DND-41 (cell line): ENCODE measurements around the gene EIPR1.

Experiments used
- ATAC-seq: fragments of 200-7000 bp; cut with Tn5 transposase; 3 replicates; pipeline ENCODE4 v1.9.1; 2021; ENCODE audit warnings: low read depth; ENCODE audit not compliant: insufficient read depth
- DNase-seq: peaks from one replicate; pipeline ENCODE4 v3.0.0-alpha.2; 2020
- H2AFZ ChIP-seq: 2 replicates; pipeline ENCODE4 v1.6.0; 2012; ENCODE audit warnings: low read depth, low read length
- H3K27ac ChIP-seq: 2 replicates; pipeline ENCODE4 v1.5.1; 2012; ENCODE audit warnings: low read length, inconsistent platforms
- H3K27me3 ChIP-seq: fragments of 200-600 bp; sonication (generic); 2 replicates; pipeline ENCODE4 v1.6.0; 2012; ENCODE audit warnings: low read length, mild to moderate bottlenecking, inconsistent platforms; ENCODE audit not compliant: insufficient read depth, poor library complexity
- H3K36me3 ChIP-seq: 2 replicates; pipeline ENCODE4 v1.5.1; 2012; ENCODE audit warnings: low read length, inconsistent platforms; ENCODE audit not compliant: insufficient read depth
- H3K4me1 ChIP-seq: 2 replicates; pipeline ENCODE4 v1.5.1; 2012; ENCODE audit warnings: mild to moderate bottlenecking, low read length; ENCODE audit not compliant: insufficient read depth
- H3K4me2 ChIP-seq: 2 replicates; pipeline ENCODE4 v1.6.0; 2012; ENCODE audit warnings: mild to moderate bottlenecking, moderate library complexity, low read length, inconsistent platforms; ENCODE audit not compliant: insufficient read depth
- H3K4me3 ChIP-seq, 2 experiments: fragments of 200-600 bp in 1 of 2; shearing (Covaris generic) in 1 of 2; 2 replicates each; pipeline ENCODE4 v1.5.1; 2012 to 2016; ENCODE audit warnings: inconsistent platforms in 2 of 2, low read length in 2 of 2, mild to moderate bottlenecking in 2 of 2, low read depth in 1 of 2, moderate library complexity in 1 of 2
- H3K79me2 ChIP-seq: 2 replicates; pipeline ENCODE4 v1.6.0; 2012; ENCODE audit warnings: low read length, inconsistent platforms; ENCODE audit not compliant: insufficient read depth
- H3K9ac ChIP-seq: 2 replicates; pipeline ENCODE4 v1.6.0; 2012; ENCODE audit warnings: low read depth, mild to moderate bottlenecking, inconsistent platforms, low read length, moderate library complexity
- H3K9me3 ChIP-seq: 2 replicates; pipeline ENCODE4 v1.5.1; 2012; ENCODE audit warnings: low read length, moderate library complexity, mild to moderate bottlenecking, inconsistent platforms; ENCODE audit not compliant: insufficient read depth, severe bottlenecking
- H4K20me1 ChIP-seq: 2 replicates; pipeline ENCODE4 v1.6.0; 2012; ENCODE audit warnings: low read length; ENCODE audit not compliant: insufficient read depth
- EZH2 ChIP-seq: IDR thresholded peaks from 3 replicates; pipeline ENCODE4 v1.6.1; 2012; ENCODE audit warnings: borderline replicate concordance, low read depth, mild to moderate bottlenecking, moderate library complexity, low read length, inconsistent platforms; ENCODE audit not compliant: severe bottlenecking
- TF ChIP-seq, protein P1 (sequence below): IDR thresholded peaks from 2 replicates; pipeline ENCODE4 v1.5.1; 2012; ENCODE audit warnings: borderline replicate concordance, low read length, moderate library complexity, mild to moderate bottlenecking; ENCODE audit not compliant: poor library complexity, severe bottlenecking; ENCODE audit errors: extremely low read depth

EIPR1 gene

DNA sequence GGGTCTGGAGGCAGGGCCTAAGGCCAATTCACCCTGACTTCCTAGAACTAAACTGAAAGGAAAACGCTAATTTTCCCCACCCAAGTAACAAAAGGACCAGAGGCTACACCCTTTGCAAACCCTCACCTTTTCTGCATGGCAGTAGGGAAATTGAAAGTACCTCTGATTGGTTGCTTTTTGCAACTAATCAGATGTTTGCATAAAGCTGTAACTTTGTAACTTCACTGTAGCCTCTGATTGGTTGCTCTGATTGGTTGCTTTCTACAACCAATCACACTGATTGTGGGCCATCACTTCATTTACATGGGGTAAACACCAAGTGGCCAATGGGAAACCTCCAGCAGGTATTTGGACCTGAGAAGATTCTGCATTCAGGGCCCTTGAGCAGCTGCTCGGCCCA, 20.8 kb downstream of the EIPR1 start:
- Histone ChIP-seq H3K27ac (no peak overlapping the region), H3K9me3 (no peaks in the 10 kb centered on the region), H4K20me1 (no peaks in the 10 kb centered on the region), H3K27me3 (no peaks in the 10 kb centered on the region), H3K79me2 (no peaks in the 10 kb centered on the region), H3K4me3 (no peak overlapping the region), H2AFZ (no peak overlapping the region), H3K4me2 (no peak overlapping the region), H3K4me1 (no peaks in the 10 kb centered on the region), H3K36me3 (no peaks in the 10 kb centered on the region), H3K9ac (no peak overlapping the region)
- TF ChIP-seq EZH2: no peak
- TF ChIP-seq, protein P1, sequence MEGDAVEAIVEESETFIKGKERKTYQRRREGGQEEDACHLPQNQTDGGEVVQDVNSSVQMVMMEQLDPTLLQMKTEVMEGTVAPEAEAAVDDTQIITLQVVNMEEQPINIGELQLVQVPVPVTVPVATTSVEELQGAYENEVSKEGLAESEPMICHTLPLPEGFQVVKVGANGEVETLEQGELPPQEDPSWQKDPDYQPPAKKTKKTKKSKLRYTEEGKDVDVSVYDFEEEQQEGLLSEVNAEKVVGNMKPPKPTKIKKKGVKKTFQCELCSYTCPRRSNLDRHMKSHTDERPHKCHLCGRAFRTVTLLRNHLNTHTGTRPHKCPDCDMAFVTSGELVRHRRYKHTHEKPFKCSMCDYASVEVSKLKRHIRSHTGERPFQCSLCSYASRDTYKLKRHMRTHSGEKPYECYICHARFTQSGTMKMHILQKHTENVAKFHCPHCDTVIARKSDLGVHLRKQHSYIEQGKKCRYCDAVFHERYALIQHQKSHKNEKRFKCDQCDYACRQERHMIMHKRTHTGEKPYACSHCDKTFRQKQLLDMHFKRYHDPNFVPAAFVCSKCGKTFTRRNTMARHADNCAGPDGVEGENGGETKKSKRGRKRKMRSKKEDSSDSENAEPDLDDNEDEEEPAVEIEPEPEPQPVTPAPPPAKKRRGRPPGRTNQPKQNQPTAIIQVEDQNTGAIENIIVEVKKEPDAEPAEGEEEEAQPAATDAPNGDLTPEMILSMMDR: no peak
- DNase-seq (no peak), ATAC-seq (no peak)

DNA sequence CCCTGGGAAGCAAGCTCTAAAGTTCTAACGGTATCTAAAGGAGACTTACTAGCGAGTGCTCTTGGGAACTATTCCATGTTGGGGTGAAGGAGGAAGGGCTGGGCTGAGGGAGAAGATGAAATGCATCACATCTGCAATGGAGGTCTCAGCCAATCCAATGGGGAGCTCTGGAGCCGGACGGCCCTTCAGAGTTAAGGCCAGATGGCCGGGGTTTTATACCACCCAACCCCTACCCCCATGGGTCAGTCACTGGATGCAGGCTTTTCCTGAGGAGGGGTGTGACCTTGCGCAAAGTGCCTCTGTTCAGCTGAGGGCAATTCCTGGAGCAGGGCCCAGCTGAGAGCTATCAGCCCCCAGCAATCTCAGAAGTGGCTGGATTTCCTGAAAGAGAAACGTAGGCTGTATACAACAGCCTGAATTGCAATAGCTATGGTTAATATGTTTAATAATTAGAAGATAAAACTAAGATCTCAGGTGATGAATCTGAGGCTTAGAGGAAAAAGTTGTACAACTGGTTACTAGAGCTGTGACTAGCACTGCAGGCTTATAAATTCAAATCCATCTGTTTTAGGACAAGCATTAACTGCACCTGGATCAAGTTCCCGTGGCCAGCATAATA, 21.6 kb downstream of the EIPR1 start:
- Histone ChIP-seq H3K9ac (no peak overlapping the region), H3K4me2 (no peak overlapping the region), H3K36me3 (no peaks in the 10 kb centered on the region), H3K79me2 (no peaks in the 10 kb centered on the region), H3K4me3 (no peak overlapping the region), H3K9me3 (no peaks in the 10 kb centered on the region), H3K27me3 (no peaks in the 10 kb centered on the region), H3K4me1 (no peaks in the 10 kb centered on the region), H3K27ac (no peak overlapping the region), H2AFZ (no peak overlapping the region), H4K20me1 (no peaks in the 10 kb centered on the region)
- no peak for TF ChIP-seq EZH2
- TF ChIP-seq, protein P1: no peak
- ATAC-seq (no peak), DNase-seq (no peak)

GRCh38 chr2:3354986-3355385, 22.6 kb downstream of the EIPR1 start:
- Histone ChIP-seq H4K20me1 (no peaks in the 10 kb centered on the region), H3K9me3 (no peaks in the 10 kb centered on the region), H3K36me3 (no peaks in the 10 kb centered on the region), H3K79me2 (no peaks in the 10 kb centered on the region), H3K4me1 (no peaks in the 10 kb centered on the region), H3K4me2 (no peak overlapping the region), H3K9ac (no peak overlapping the region), H2AFZ (no peak overlapping the region), H3K27ac (no peak overlapping the region), H3K27me3 (no peaks in the 10 kb centered on the region), H3K4me3 (no peak overlapping the region)
- no peak for TF ChIP-seq EZH2
- ATAC-seq: no peak
- no peak for DNase-seq

GRCh38 chr2:3349211-3349693, 28.4 kb downstream of the EIPR1 start:
- H3K4me2 ChIP-seq: no peak overlapping the region

More at GRCh38 chr2:3349211-3349693, 28.4 kb downstream of the EIPR1 start:
- no peaks in the 10 kb centered on the region for H3K79me2 ChIP-seq
- no peaks in the 10 kb centered on the region for H3K36me3 ChIP-seq
- no peak overlapping the region for H2AFZ ChIP-seq
- no peak for TF ChIP-seq EZH2
- TF ChIP-seq, protein P1: no peak
- H4K20me1 ChIP-seq: no peaks in the 10 kb centered on the region
- ATAC-seq (no peak), DNase-seq (no peak)
- H3K27me3 ChIP-seq: no peaks in the 10 kb centered on the region
- no peaks in the 10 kb centered on the region for H3K4me1 ChIP-seq
- no peak overlapping the region for H3K27ac ChIP-seq
- no peak overlapping the region for H3K9ac ChIP-seq
- H3K4me3 ChIP-seq: no peak overlapping the region
- H3K9me3 ChIP-seq: no peaks in the 10 kb centered on the region
